LNCaP clone FGC (cell line): ENCODE results near the gene ATXN8OS.

Experiments used
- DNase-seq: peaks from one replicate; pipeline ENCODE4 v3.0.0-alpha.2; 2011; ENCODE audit warnings: low read depth
- H3K4me3 ChIP-seq: 2 replicates; pipeline ENCODE4 v1.5.1; 2011; ENCODE audit warnings: mild to moderate bottlenecking, low read depth, low read length, control low read depth
- CTCF ChIP-seq: IDR thresholded peaks from 2 replicates; pipeline ENCODE4 v1.5.1; 2012; ENCODE audit warnings: mild to moderate bottlenecking; ENCODE audit not compliant: control insufficient read depth, insufficient read depth; ENCODE audit errors: extremely low read depth

Gene ATXN8OS

GRCh38 chr13:70107498-70108281, at the start of gene ATXN8OS:
ATXN8OS (plus strand) TSS chr13:70107826.
- no peak within 1 kb of the TSS for H3K4me3 ChIP-seq

GRCh38 chr13:70080012-70080411, 27.6 kb upstream of the ATXN8OS start:
- H3K4me3 ChIP-seq = no peak overlapping the region
- peak; percentile 83 for DNase-seq
- TF ChIP-seq CTCF = no peak

More at GRCh38 chr13:70107498-70108281, at the start of gene ATXN8OS:
- DNase-seq = no peak
- TF ChIP-seq CTCF = no peak

GRCh38 chr13:70087247-70087646, 20.4 kb upstream of the ATXN8OS start:
- H3K4me3 ChIP-seq = no peak overlapping the region
- no peak for DNase-seq
- TF ChIP-seq CTCF = no peak

GRCh38 chr13:70088926-70089325, 18.7 kb upstream of the ATXN8OS start:
- no peak for TF ChIP-seq CTCF
- no peak overlapping the region for H3K4me3 ChIP-seq
- no peak for DNase-seq

- DNase-seq = no peak
- no peak for TF ChIP-seq CTCF
- no peak overlapping the region for H3K4me3 ChIP-seq
These were observed 17.4 kb upstream of the ATXN8OS start for GRCh38 chr13:70090036-70090723.

GRCh38 chr13:70098669-70099068, 9.0 kb upstream of the ATXN8OS start:
- H3K4me3 ChIP-seq = no peak overlapping the region
- TF ChIP-seq CTCF = no peak
- DNase-seq = no peak

- TF ChIP-seq CTCF = no peak
- no peak for DNase-seq
- no peak overlapping the region for H3K4me3 ChIP-seq
These were observed 3.1 kb upstream of the ATXN8OS start for GRCh38 chr13:70104481-70104880.
